Nephron (organoid): Measurements from ENCODE around the gene UGT1A8.

Source experiments
- H3K27ac Mint-ChIP-seq, 3 experiments: 2 replicates each; pipeline ENCODE4 v1.8.0; 2020; ENCODE audit warnings: mixed read lengths in 3 of 3, mild to moderate bottlenecking in 2 of 3, moderate library complexity in 1 of 3
- H3K27me3 Mint-ChIP-seq: 2 replicates; pipeline ENCODE4 v1.8.0; 2021; ENCODE audit warnings: low read depth, mild to moderate bottlenecking, moderate library complexity, mixed read lengths
- H3K36me3 Mint-ChIP-seq: 2 replicates; pipeline ENCODE4 v1.8.0; 2020; ENCODE audit warnings: low read depth, mixed read lengths
- H3K4me1 Mint-ChIP-seq: 2 replicates; pipeline ENCODE4 v1.8.0; 2020; ENCODE audit warnings: mixed read lengths
- H3K4me3 Mint-ChIP-seq, 3 experiments: 2 replicates each; pipeline ENCODE4 v1.8.0; 2020; ENCODE audit warnings: mild to moderate bottlenecking in 3 of 3, mixed read lengths in 3 of 3, moderate library complexity in 2 of 3
- H3K9me3 Mint-ChIP-seq: 2 replicates; pipeline ENCODE4 v1.8.0; 2020; ENCODE audit warnings: mixed read lengths
- TF ChIP-seq, protein P1 (sequence below), 3 experiments: fragments of 200-600 bp; sonication (generic); IDR thresholded peaks; one replicate each; pipeline ENCODE4 v1.5.0; 2021; ENCODE audit warnings: antibody characterized with exemption in 3 of 3; ENCODE audit not compliant: unreplicated experiment in 3 of 3

Gene UGT1A8

DNA sequence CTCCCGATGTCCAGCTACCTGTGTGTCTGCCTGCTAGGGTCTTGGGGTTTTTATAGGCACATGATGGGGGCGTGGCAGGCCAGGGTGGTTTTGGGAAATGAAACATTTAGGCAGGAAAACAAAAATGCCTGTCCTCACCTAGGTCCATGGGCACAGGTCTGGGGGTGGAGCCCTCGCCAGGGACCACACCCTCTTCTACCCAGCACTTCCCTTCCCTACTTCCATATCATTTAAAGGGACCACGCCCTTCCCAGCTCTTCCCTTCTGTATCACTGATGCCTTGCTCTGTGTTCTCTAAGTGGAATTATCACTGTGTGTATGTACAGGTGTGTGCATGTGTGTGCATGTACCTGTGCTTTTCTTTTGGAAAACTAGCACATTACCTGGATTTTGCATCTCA, 149.0 kb downstream of the UGT1A8 start:
- Mint-ChIP-seq H3K27ac (no peak overlapping the region), H3K4me3 (no peak overlapping the region), H3K9me3 (no peaks in the 10 kb centered on the region), H3K27me3 (no peaks in the 10 kb centered on the region), H3K36me3 (no peaks in the 10 kb centered on the region), H3K4me1 (no peaks in the 10 kb centered on the region)
- TF ChIP-seq, protein P1, sequence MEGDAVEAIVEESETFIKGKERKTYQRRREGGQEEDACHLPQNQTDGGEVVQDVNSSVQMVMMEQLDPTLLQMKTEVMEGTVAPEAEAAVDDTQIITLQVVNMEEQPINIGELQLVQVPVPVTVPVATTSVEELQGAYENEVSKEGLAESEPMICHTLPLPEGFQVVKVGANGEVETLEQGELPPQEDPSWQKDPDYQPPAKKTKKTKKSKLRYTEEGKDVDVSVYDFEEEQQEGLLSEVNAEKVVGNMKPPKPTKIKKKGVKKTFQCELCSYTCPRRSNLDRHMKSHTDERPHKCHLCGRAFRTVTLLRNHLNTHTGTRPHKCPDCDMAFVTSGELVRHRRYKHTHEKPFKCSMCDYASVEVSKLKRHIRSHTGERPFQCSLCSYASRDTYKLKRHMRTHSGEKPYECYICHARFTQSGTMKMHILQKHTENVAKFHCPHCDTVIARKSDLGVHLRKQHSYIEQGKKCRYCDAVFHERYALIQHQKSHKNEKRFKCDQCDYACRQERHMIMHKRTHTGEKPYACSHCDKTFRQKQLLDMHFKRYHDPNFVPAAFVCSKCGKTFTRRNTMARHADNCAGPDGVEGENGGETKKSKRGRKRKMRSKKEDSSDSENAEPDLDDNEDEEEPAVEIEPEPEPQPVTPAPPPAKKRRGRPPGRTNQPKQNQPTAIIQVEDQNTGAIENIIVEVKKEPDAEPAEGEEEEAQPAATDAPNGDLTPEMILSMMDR (IDR thresholded peaks at IDR 0.05; ENCODE audit: unreplicated experiment in 3 of 3): no peak

DNA sequence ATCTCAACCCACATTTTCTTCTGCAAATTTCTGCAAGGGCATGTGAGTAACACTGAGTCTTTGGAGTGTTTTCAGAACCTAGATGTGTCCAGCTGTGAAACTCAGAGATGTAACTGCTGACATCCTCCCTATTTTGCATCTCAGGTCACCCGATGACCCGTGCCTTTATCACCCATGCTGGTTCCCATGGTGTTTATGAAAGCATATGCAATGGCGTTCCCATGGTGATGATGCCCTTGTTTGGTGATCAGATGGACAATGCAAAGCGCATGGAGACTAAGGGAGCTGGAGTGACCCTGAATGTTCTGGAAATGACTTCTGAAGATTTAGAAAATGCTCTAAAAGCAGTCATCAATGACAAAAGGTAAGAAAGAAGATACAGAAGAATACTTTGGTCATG, 150.6 kb downstream of the UGT1A8 start:
- Mint-ChIP-seq H3K27ac (no peak overlapping the region), H3K36me3 (no peaks in the 10 kb centered on the region), H3K4me3 (no peak overlapping the region), H3K4me1 (no peaks in the 10 kb centered on the region), H3K27me3 (peaks cover 3% of the 10 kb centered on the region), H3K9me3 (no peaks in the 10 kb centered on the region)
- TF ChIP-seq, protein P1 (IDR thresholded peaks at IDR 0.05; ENCODE audit: unreplicated experiment in 3 of 3): no peak

- Mint-ChIP-seq H3K36me3 (no peaks in the 10 kb centered on the region), H3K4me3 (no peak overlapping the region), H3K27me3 (peaks cover 3% of the 10 kb centered on the region), H3K4me1 (no peaks in the 10 kb centered on the region), H3K27ac (no peak overlapping the region), H3K9me3 (no peaks in the 10 kb centered on the region)
- TF ChIP-seq, protein P1 (IDR thresholded peaks at IDR 0.05; ENCODE audit: unreplicated experiment in 3 of 3): no peak
These were observed 151.8 kb downstream of the UGT1A8 start for GRCh38 chr2:233769260-233769659.

DNA sequence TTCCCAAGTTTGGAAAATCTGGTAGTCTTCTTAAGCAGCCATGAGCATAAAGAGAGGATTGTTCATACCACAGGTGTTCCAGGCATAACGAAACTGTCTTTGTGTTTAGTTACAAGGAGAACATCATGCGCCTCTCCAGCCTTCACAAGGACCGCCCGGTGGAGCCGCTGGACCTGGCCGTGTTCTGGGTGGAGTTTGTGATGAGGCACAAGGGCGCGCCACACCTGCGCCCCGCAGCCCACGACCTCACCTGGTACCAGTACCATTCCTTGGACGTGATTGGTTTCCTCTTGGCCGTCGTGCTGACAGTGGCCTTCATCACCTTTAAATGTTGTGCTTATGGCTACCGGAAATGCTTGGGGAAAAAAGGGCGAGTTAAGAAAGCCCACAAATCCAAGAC, 154.7 kb downstream of the UGT1A8 start:
- Mint-ChIP-seq H3K4me3 (no peak overlapping the region), H3K4me1 (no peaks in the 10 kb centered on the region), H3K27ac (no peak overlapping the region), H3K36me3 (no peaks in the 10 kb centered on the region), H3K9me3 (peaks cover 1% of the 10 kb centered on the region), H3K27me3 (peaks cover 7% of the 10 kb centered on the region)
- TF ChIP-seq, protein P1 (IDR thresholded peaks at IDR 0.05; ENCODE audit: unreplicated experiment in 3 of 3): no peak

- TF ChIP-seq, protein P1 (IDR thresholded peaks at IDR 0.05; ENCODE audit: unreplicated experiment in 3 of 3): no peak
- H3K27ac Mint-ChIP-seq: no peak overlapping the region
These were observed 155.2 kb downstream of the UGT1A8 start for GRCh38 chr2:233772583-233772982.

DNA sequence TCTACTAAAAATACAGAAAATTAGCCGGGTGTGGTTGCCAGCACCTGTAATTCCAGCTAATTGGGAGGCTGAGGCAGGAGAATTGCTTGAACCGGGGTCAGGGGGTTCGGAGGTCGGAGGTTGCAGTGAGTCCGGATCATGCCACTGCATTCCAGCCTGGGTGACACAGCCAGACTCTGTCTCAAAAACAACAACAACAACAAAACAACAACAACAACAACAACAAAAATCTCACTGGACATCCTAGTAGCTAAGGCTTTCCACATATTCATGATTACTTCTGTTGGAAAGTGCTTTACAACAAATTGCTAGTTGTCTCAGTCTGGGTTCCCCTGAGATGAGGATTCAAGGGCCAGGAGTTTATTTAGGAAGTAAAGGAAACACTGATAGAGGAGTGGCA, 156.4 kb downstream of the UGT1A8 start:
- Mint-ChIP-seq H3K36me3 (no peaks in the 10 kb centered on the region), H3K9me3 (peaks cover 10% of the 10 kb centered on the region), H3K27ac (no peak overlapping the region), H3K4me3 (no peak overlapping the region), H3K4me1 (no peaks in the 10 kb centered on the region), H3K27me3 (peaks cover 7% of the 10 kb centered on the region)
- TF ChIP-seq, protein P1 (IDR thresholded peaks at IDR 0.05; ENCODE audit: unreplicated experiment in 3 of 3): no peak

More at GRCh38 chr2:233772583-233772982, 155.2 kb downstream of the UGT1A8 start:
- H3K27me3 Mint-ChIP-seq: peaks cover 7% of the 10 kb centered on the region
- no peak overlapping the region for H3K4me3 Mint-ChIP-seq
- peaks cover 4% of the 10 kb centered on the region for H3K9me3 Mint-ChIP-seq
- H3K36me3 Mint-ChIP-seq: no peaks in the 10 kb centered on the region
- H3K4me1 Mint-ChIP-seq: no peaks in the 10 kb centered on the region
